ENCODE data around the gene IFNA2.
A peak's percentile ranks its signal among the peaks of the same experiment; 100 is the strongest.
"Not testable (repeated sequence)": the region's sequence is repeated elsewhere in the genome, so short reads cannot be mapped to it uniquely, and the experiment has no call there.

Gene IFNA2

GRCh38 chr9:21381448-21382339 is 3.5 kb downstream of the IFNA2 start:
- no peak for FAIRE-seq

DNA sequence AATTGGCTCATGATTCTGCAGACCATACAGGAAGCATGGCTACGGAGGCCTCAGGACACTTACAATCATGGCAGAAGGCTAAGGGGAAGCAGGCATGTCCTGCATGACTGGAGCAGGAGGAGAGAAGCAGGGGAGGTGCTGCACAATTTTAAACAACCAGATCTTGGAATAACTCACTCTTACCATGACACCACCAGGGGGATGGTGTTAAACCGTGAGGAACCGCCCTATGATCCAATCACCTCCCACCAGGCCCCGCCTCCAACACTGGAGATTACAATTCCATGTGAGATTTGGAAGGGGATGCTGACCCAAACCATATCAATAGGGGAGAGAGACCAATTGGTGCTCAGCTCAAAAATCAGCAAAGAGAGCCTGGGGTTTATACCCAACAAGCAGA is 13.7 kb downstream of the IFNA2 start:
- FAIRE-seq = not testable (repeated sequence)

GRCh38 chr9:21367957-21368356 is 17.2 kb downstream of the IFNA2 start, which contains the start of gene IFNA13:
TSS of gene IFNA13 (minus strand) at chr9:21368057. CDS start at chr9:21368010, 47 bp downstream.
- FAIRE-seq = no peak

DNA sequence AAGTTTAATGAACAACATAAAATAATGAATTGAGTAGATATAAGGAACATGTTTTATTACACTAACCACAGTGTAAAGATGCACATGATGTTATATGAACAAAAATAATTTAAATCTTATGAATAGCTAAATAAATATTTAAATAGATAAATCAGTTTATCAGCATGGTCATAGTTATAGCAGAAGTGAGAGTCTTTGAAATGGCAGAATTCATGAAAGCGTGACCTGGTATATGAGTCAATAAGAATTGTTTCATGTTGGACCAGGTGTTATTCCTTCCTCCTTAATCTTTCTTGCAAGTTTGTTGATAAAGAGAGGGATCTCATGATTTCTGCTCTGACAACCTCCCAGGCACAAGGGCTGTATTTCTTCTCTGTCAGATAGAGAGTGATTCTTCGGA is 18.0 kb downstream of the IFNA2 start:
- peak; percentile 74 for FAIRE-seq

DNA sequence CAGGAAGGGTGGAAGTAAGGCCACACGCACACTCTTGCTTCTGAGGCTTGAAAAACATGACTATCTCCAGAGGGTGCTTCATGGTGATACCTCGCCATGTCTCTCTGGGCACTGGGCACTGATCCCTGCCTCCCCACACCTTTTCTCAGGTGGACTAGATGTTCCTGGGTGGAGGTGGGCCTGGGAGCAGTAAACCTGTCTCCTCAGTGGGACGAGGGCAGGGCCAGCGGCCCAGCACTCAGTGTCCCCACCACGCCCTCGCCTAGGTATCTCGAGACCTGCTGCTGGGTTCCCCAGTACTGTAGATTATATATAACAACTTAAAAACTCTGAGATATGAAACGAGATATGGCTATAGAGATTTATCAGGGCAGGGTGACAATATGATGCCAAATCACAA is 22.9 kb downstream of the IFNA2 start:
- FAIRE-seq = no peak

DNA sequence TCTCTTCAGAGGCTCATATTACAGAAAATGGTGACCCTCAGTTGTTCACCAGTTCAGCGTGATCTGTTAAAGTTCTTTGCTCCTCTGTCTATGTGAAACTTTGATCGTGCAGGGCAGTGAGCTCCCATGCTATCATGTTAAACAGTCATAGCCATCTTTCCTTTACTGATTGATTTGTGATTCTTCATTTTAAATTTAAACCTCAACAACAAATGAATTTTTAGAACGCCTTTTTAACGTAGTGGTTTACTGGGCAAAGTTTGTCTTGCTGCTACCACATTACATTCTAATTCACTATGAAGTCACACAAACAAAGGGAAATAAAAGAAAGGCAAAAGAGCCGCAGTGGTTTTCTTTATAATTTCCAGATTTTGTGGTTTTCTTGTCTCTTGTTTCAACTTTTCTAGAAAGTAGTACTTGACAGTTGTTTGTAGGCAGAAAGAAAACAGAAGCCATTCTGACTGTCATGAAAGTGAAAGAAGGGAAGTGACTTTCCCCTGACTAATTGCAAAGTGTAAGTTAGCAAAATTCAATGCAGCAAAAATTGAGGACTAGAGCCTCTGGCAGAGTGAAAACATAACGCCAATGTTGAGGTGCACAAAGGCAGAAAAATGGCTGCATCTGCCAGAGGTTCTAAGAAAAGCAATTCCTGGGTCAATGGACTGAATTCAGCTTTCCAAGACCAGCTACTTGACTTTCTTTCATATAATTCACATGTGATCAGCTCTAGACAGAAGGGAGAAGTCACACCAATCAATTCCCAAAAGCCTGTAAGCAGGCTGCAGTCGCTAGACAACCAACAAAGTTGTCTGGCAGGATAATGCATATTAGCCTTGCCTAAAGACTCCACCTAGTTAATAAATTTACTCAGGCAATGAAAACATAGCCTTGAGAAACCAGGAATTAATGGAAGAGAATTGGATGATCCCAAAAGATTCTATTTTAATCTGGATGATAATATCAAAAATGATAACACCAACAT is 27.4 kb downstream of the IFNA2 start:
- FAIRE-seq = no peak

- FAIRE-seq = no peak
Observed at GRCh38 chr9:21350787-21351186, 34.4 kb downstream of the IFNA2 start, which contains the start of gene IFNA6. TSS of gene IFNA6 (minus strand) at chr9:21350887. CDS start at chr9:21350887, 0 bp downstream.

DNA sequence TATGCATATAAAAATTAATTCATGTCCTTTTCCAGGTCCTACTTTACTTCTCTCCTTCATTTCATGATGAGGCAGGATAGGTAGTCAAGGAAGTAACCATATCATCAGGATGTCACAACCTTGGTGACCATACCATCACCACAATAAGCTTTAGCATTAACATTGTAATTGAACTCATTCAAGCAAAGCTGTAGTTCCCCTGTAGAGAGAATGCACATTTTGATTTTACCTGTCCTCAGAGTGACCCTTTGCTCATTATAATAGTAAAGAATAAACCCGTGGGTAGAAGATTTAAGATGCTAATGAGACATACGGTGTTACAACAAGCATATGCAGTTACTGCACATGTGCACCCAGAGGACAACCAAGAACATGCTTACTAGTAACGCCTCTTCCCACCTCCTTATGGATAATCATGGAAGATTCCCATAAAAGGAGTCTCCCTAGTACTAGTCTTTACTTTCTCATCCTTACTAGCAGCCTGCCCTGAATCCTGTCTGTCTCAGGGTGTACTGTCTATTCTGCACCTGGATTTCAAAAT is 36.7 kb downstream of the IFNA2 start:
- no peak for FAIRE-seq

- no peak for FAIRE-seq
Observed at GRCh38 chr9:21340735-21341134, 44.5 kb downstream of the IFNA2 start.

DNA sequence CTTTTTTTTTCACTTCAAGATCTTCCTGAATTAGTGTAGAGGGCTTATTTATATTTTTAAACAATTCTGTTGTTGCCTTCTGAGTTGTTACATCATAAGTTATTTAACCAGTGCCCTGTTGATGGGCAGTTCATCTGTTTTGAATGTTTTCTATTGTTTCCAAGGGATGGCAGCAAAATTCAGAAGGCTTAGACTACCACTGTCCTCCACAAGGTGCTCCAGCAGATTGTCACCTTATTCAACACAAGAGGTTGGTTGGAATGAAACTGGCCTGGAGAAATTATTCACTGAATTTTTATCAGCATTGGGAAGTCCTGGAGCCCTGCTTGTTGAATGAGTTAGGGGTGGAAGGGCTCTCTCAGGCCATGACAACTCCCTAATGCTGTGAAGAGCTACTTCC is 48.7 kb downstream of the IFNA2 start:
- no peak for FAIRE-seq

- FAIRE-seq = no peak
Observed at GRCh38 chr9:21334701-21335632, 50.2 kb downstream of the IFNA2 start, which contains the start of gene KLHL9. TSS of gene KLHL9 (minus strand) at chr9:21335404. CDS start at chr9:21334859, 545 bp downstream.

Data from A204.1 (cell line).